Measurements from ENCODE around the gene XPNPEP2.

XPNPEP2 gene

DNA sequence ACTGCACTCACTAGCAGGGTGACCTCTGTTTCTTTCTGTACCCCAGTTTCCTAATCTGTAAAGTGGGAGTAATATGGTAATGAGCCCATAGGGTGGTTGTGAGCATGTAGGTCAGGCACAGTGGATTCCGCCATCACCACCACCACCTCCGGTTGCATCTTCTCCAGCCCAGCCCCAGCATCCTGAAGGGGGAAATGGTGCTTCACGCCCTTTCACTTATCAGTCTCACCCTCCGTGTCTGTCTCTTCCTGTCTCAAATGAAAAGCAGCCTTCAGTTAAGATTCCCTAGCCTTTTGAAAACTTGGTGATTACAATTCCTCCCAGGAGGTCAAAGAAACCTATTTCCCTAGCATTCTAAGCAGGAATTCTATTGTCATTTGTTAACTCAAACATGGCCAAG is 16.9 kb upstream of the XPNPEP2 start:
- Histone ChIP-seq H3K4ac (ENCODE audit: low read depth, low read length) (no peak overlapping the region), H3K4me2 (ENCODE audit: low read length) (no peak overlapping the region), H3K18ac (ENCODE audit: low read length) (no peak overlapping the region), H4K12ac (ENCODE audit: low read depth, low read length) (no peak overlapping the region), H3K79me1 (ENCODE audit: low read length) (no peaks in the 10 kb centered on the region), H3K79me2 (ENCODE audit: control insufficient read depth, insufficient read depth, low read length, poor library complexity) (no peaks in the 10 kb centered on the region), H3K23ac (ENCODE audit: low read length) (no peak overlapping the region), H3K27ac (ENCODE audit: low read depth, low read length) (no peak overlapping the region), H2BK120ac (ENCODE audit: insufficient read depth, low read length, poor library complexity) (no peak overlapping the region), H3K9me3 (ENCODE audit: insufficient read depth, low read depth, low read length) (no peaks in the 10 kb centered on the region), H2BK12ac (ENCODE audit: low read length) (no peak overlapping the region), H3K4me3 (ENCODE audit: low read depth, low read length) (no peak overlapping the region), H2AK5ac (ENCODE audit: low read length) (no peak overlapping the region), H3K27me3 (ENCODE audit: insufficient read depth, low read length) (no peaks in the 10 kb centered on the region), H4K8ac (ENCODE audit: low read depth, low read length) (no peak overlapping the region), H4K91ac (ENCODE audit: low read depth, low read length) (no peak overlapping the region), H3K4me1 (ENCODE audit: control insufficient read depth in 1 of 2, insufficient read depth in 2 of 2, low read length in 2 of 2) (peaks cover 4 to 5% of the 10 kb centered on the region in 2 experiments), H2BK5ac (ENCODE audit: low read depth, low read length, poor library complexity) (no peak overlapping the region), H3K9ac (ENCODE audit: low read length) (no peak overlapping the region), H3K36me3 (ENCODE audit: control insufficient read depth in 1 of 2, insufficient read depth in 2 of 2, low read length in 2 of 2) (no peaks in the 10 kb centered on the region), H3K14ac (ENCODE audit: low read length) (no peak overlapping the region), H2AFZ (ENCODE audit: insufficient read depth, low read length, poor library complexity) (no peak overlapping the region)
- WGBS (ENCODE audit: extremely low coverage, insufficient coverage, insufficient read length): no CpG with 5 or more reads among the region's 4 CpGs
- no peak for DNase-seq

DNA sequence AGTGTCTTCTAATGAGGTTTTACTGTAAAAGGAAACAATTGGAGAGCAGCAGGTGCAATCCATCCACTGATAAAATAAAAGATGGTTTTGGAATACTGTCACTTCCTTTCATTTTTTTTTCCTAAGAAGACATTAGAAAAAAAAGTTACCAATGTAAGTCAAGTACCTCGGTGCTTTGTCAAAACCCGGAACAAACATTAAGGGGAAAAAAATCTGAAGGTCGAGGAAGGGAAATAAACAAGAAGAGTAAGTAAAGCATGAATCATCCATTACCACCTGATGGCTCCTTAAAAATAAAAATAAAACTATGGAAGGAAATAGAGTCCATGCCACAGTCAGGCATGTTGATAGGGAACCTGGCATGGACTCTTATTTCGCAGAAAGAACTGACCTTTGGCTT is 15.3 kb upstream of the XPNPEP2 start:
- H3K4me1 ChIP-seq (ENCODE audit: control insufficient read depth in 1 of 2, insufficient read depth in 2 of 2, low read length in 2 of 2): peaks cover 0 to 3% of the 10 kb centered on the region in 2 experiments
- H3K14ac ChIP-seq (ENCODE audit: low read length): no peak overlapping the region
- H3K9ac ChIP-seq (ENCODE audit: low read length): no peak overlapping the region
- H4K12ac ChIP-seq (ENCODE audit: low read depth, low read length): no peak overlapping the region
- H2AFZ ChIP-seq (ENCODE audit: insufficient read depth, low read length, poor library complexity): no peak overlapping the region
- H3K23ac ChIP-seq (ENCODE audit: low read length): no peak overlapping the region
- H3K79me1 ChIP-seq (ENCODE audit: low read length): no peaks in the 10 kb centered on the region
- H3K4me3 ChIP-seq (ENCODE audit: low read depth, low read length): no peak overlapping the region
- H3K4ac ChIP-seq (ENCODE audit: low read depth, low read length): no peak overlapping the region
- H3K27ac ChIP-seq (ENCODE audit: low read depth, low read length): no peak overlapping the region
- H2BK5ac ChIP-seq (ENCODE audit: low read depth, low read length, poor library complexity): no peak overlapping the region
- no peak overlapping the region for H2BK120ac ChIP-seq (ENCODE audit: insufficient read depth, low read length, poor library complexity)
- H3K36me3 ChIP-seq (ENCODE audit: control insufficient read depth in 1 of 2, insufficient read depth in 2 of 2, low read length in 2 of 2): no peaks in the 10 kb centered on the region
- H3K18ac ChIP-seq (ENCODE audit: low read length): no peak overlapping the region
- no peak for DNase-seq
- H2BK12ac ChIP-seq (ENCODE audit: low read length): no peak overlapping the region
- no peak overlapping the region for H4K8ac ChIP-seq (ENCODE audit: low read depth, low read length)
- no peaks in the 10 kb centered on the region for H3K9me3 ChIP-seq (ENCODE audit: insufficient read depth, low read depth, low read length)
- H4K91ac ChIP-seq (ENCODE audit: low read depth, low read length): no peak overlapping the region
- no peaks in the 10 kb centered on the region for H3K79me2 ChIP-seq (ENCODE audit: control insufficient read depth, insufficient read depth, low read length, poor library complexity)
- H3K27me3 ChIP-seq (ENCODE audit: insufficient read depth, low read length): no peaks in the 10 kb centered on the region
- no CpG with 5 or more reads among the region's 4 CpGs for WGBS (ENCODE audit: extremely low coverage, insufficient coverage, insufficient read length)
- no peak overlapping the region for H2AK5ac ChIP-seq (ENCODE audit: low read length)
- no peak overlapping the region for H3K4me2 ChIP-seq (ENCODE audit: low read length)

DNA sequence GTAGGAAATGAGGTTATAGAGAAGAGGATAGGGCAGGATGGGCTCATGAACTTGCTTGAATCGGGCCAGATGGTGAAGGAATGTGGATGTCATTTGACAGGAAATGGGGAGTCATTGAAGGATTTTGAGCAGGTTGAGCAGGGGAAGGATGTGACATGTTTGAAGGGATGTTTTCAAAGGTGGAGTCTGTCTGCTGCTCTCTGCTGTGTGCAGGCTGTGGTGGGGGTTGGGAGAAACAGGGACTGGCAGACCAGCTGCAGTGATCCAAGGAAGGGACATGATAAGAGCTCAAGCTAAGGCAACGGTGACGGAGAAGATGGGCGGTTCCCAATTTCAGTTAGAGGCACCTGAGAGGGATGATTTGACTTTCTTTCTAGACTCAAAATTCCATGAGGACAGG is 14.0 kb upstream of the XPNPEP2 start:
- Histone ChIP-seq H2BK5ac (ENCODE audit: low read depth, low read length, poor library complexity) (no peak overlapping the region), H2BK120ac (ENCODE audit: insufficient read depth, low read length, poor library complexity) (no peak overlapping the region), H3K9ac (ENCODE audit: low read length) (no peak overlapping the region), H2BK12ac (ENCODE audit: low read length) (no peak overlapping the region), H2AFZ (ENCODE audit: insufficient read depth, low read length, poor library complexity) (no peak overlapping the region), H3K4me1 (ENCODE audit: control insufficient read depth in 1 of 2, insufficient read depth in 2 of 2, low read length in 2 of 2) (no peaks in the 10 kb centered on the region), H3K4me3 (ENCODE audit: low read depth, low read length) (no peak overlapping the region), H3K79me1 (ENCODE audit: low read length) (no peaks in the 10 kb centered on the region), H3K27ac (ENCODE audit: low read depth, low read length) (no peak overlapping the region), H4K12ac (ENCODE audit: low read depth, low read length) (no peak overlapping the region), H3K9me3 (ENCODE audit: insufficient read depth, low read depth, low read length) (no peaks in the 10 kb centered on the region), H3K79me2 (ENCODE audit: control insufficient read depth, insufficient read depth, low read length, poor library complexity) (no peaks in the 10 kb centered on the region), H3K4me2 (ENCODE audit: low read length) (no peak overlapping the region), H4K8ac (ENCODE audit: low read depth, low read length) (no peak overlapping the region), H3K14ac (ENCODE audit: low read length) (no peak overlapping the region), H3K4ac (ENCODE audit: low read depth, low read length) (no peak overlapping the region), H3K36me3 (ENCODE audit: control insufficient read depth in 1 of 2, insufficient read depth in 2 of 2, low read length in 2 of 2) (no peaks in the 10 kb centered on the region), H3K27me3 (ENCODE audit: insufficient read depth, low read length) (no peaks in the 10 kb centered on the region), H3K23ac (ENCODE audit: low read length) (no peak overlapping the region), H2AK5ac (ENCODE audit: low read length) (no peak overlapping the region), H3K18ac (ENCODE audit: low read length) (no peak overlapping the region), H4K91ac (ENCODE audit: low read depth, low read length) (no peak overlapping the region)
- no CpG with 5 or more reads among the region's 4 CpGs for WGBS (ENCODE audit: extremely low coverage, insufficient coverage, insufficient read length)
- DNase-seq: no peak

DNA sequence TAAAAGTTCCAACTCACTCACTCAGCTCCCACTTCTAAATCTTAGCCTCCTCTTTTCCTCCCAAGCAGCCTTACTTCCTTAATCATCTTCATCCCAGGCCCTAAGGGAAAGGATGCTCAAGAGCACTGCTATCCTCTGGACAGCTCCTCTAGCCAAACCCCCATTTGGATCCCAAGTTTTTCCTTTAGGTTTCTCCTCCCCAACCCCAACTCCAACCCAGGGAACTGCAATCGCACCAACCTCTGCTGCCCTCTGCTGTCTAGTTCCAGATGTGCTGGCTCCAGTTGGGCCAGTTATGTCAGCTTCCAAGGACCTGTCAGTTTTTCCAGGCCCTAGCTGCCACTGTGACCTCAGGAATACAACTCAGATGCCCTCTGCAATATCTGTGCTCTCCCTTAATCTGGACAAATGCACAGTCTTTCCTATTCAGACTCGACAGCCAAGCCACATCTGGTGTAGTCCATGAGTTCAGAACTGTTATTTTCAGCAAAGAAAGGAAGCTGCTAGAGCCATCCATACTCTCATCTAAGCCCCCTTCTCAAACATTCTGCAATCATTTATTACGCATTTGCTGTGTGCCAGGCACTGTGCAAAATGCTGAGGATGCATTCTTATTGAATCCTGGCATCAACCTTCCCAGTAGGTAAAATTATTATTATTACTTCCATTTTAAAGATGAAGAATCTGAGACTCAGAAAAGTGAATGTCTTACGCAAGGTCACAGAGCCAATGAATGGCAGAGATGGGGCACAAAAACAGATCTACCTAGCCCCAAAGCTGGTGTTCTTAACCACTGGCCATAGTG is 12.3 kb upstream of the XPNPEP2 start:
- Histone ChIP-seq H2BK12ac (ENCODE audit: low read length) (no peak overlapping the region), H3K27ac (ENCODE audit: low read depth, low read length) (no peak overlapping the region), H3K4me1 (ENCODE audit: control insufficient read depth in 1 of 2, insufficient read depth in 2 of 2, low read length in 2 of 2) (no peaks in the 10 kb centered on the region), H2AK5ac (ENCODE audit: low read length) (no peak overlapping the region), H3K4me2 (ENCODE audit: low read length) (no peak overlapping the region), H2BK120ac (ENCODE audit: insufficient read depth, low read length, poor library complexity) (no peak overlapping the region), H3K79me2 (ENCODE audit: control insufficient read depth, insufficient read depth, low read length, poor library complexity) (no peaks in the 10 kb centered on the region), H4K12ac (ENCODE audit: low read depth, low read length) (no peak overlapping the region), H3K36me3 (ENCODE audit: control insufficient read depth in 1 of 2, insufficient read depth in 2 of 2, low read length in 2 of 2) (no peaks in the 10 kb centered on the region), H2AFZ (ENCODE audit: insufficient read depth, low read length, poor library complexity) (no peak overlapping the region), H4K91ac (ENCODE audit: low read depth, low read length) (no peak overlapping the region), H4K8ac (ENCODE audit: low read depth, low read length) (no peak overlapping the region), H3K9ac (ENCODE audit: low read length) (no peak overlapping the region), H3K23ac (ENCODE audit: low read length) (no peak overlapping the region), H3K79me1 (ENCODE audit: low read length) (no peaks in the 10 kb centered on the region), H3K27me3 (ENCODE audit: insufficient read depth, low read length) (no peaks in the 10 kb centered on the region), H3K4me3 (ENCODE audit: low read depth, low read length) (no peak overlapping the region), H3K14ac (ENCODE audit: low read length) (no peak overlapping the region), H2BK5ac (ENCODE audit: low read depth, low read length, poor library complexity) (no peak overlapping the region), H3K4ac (ENCODE audit: low read depth, low read length) (no peak overlapping the region), H3K9me3 (ENCODE audit: insufficient read depth, low read depth, low read length) (no peaks in the 10 kb centered on the region), H3K18ac (ENCODE audit: low read length) (no peak overlapping the region)
- peak; percentile 40 to 70 for DNase-seq
- no CpG with 5 or more reads among the region's 4 CpGs for WGBS (ENCODE audit: extremely low coverage, insufficient coverage, insufficient read length)

Measured in trophoblast cell (in vitro differentiated cells and primary cell).